ENCODE results near the gene LONP1. TPM values are rescaled to one million over a fixed set of nuclear protein-coding genes. Genes with fewer than 3 reads are reported as not detected.

Gene LONP1
- total and polyA plus RNA-seq, 2 of the 8 experiments (the other 6 are each of a cell fraction or from before 2014, with no cell fraction given) = 98.1 to 117 TPM

DNA sequence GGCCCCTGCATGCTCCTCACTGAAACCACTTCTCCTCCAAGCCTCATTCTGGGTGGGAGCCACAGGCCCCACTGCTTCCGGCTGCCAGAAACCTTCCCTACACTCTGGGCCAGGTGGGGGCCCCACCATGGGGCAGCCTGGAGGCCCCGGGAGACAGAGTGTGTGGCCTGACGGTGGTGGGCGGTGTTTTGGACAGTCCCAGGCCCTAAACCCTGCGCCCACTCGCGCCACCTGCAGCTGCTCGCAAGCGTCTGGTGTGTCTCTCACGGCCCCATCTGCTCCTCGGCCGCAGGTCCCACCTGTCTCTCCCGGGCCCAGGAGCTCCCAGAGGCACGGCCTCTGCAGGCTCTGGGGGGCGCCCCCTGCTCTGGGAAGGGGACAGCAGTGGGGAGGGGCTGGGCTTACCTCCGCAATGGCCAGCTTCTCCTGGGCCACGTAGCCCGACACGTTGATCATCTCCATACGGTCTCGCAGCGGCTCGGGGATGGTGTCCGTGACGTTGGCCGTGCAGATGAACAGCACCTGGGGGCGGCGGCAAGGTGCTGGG is 24.2 kb downstream of the LONP1 start:
- no peak overlapping the region for H2BK120ac ChIP-seq (replicated peaks; ENCODE audit: low read depth, low read length)
- FAIRE-seq = no peak
- H3K23me2 ChIP-seq (ENCODE audit: low read depth, low read length) = peaks cover 2% of the 10 kb centered on the region; the same call in 1 of the 2 replicates
- no peak overlapping the region for H3K4me2 ChIP-seq (ENCODE audit: insufficient read depth in 1 of 2, low read depth in 2 of 2, low read length in 2 of 2)
- H2BK5ac ChIP-seq (ENCODE audit: low read depth, low read length) = no peak overlapping the region
- TF ChIP-seq POLR2AphosphoS5 (IDR thresholded peaks at IDR 0.05; ENCODE audit: low read depth, low read length) (peak; percentile 60; the same call in 1 of the 2 replicates), KDM1A (IDR thresholded peaks at IDR 0.05; ENCODE audit: borderline replicate concordance, low read length) (no peak), SP4 (IDR thresholded peaks at IDR 0.05; ENCODE audit: low read length) (no peak)
- H2AFZ ChIP-seq (ENCODE audit: low read length) = no peak overlapping the region
- H2BK15ac ChIP-seq (ENCODE audit: low read length) = no peak overlapping the region
- no peak overlapping the region for H3K18ac ChIP-seq (ENCODE audit: extremely low read depth, low read length)
- no peak overlapping the region for H3K4me3 ChIP-seq (ENCODE audit: extremely low read depth in 1 of 4, insufficient read depth in 2 of 4, low read depth in 3 of 4, low read length in 4 of 4)
- H3K27me3 ChIP-seq (replicated peaks in 1 of 4; ENCODE audit: control insufficient read depth in 3 of 4, extremely low read depth in 1 of 4, insufficient read depth in 3 of 4, low read length in 3 of 4) = no peaks in the 10 kb centered on the region
- H4K20me1 ChIP-seq (replicated peaks in 1 of 2; ENCODE audit: control insufficient read depth in 1 of 2, insufficient read depth in 2 of 2, low read length in 2 of 2) = peaks cover 45 to 48% of the 10 kb centered on the region in 2 experiments
- H2BK20ac ChIP-seq (ENCODE audit: low read length) = no peak overlapping the region
- H3K4ac ChIP-seq (replicated peaks; ENCODE audit: insufficient read length, low read depth, low read length) = no peak overlapping the region
- H3K4me1 ChIP-seq (replicated peaks in 1 of 4; ENCODE audit: control insufficient read depth in 3 of 4, insufficient read depth in 4 of 4, low read length in 3 of 4) = no peaks in the 10 kb centered on the region; a peak in 1 of 7 replicates
- no peak overlapping the region for H4K5ac ChIP-seq (ENCODE audit: insufficient read length, low read depth, low read length)
- POLR2A ChIA-PET (ENCODE audit: partially characterized antibody) = interaction anchor here (1.0 to 15.6 kb wide), 5 partner anchors 9 to 94 kb away, joined by 3 to 620 read pairs (median 10); partner anchors contain the start of genes CATSPERD and LONP1
- 88% methylated on average over 27 of the region's 28 CpGs; no CpG with 5 or more reads in 1 of the 2 experiments for WGBS, 2 experiments (ENCODE audit: extremely low coverage in 1 of 2, insufficient coverage in 1 of 2, insufficient read length in 1 of 2, insufficient replicate concordance in 2 of 2, low coverage in 1 of 2, low lambda C conversion rate in 2 of 2, missing lambda C conversion rate in 1 of 2)
- no peak overlapping the region; the same call in none of the 2 replicates for H4K8ac ChIP-seq (ENCODE audit: extremely low read depth, insufficient read depth, low read length)
- H3K79me2 ChIP-seq (ENCODE audit: control insufficient read depth in 1 of 2, insufficient read depth in 2 of 2, low read length in 2 of 2) = peaks cover 5 to 33% of the 10 kb centered on the region in 2 experiments
- H3K23ac ChIP-seq (ENCODE audit: insufficient read length) = no peak overlapping the region
- peaks cover 47 to 87% (median 76%) of the 10 kb centered on the region in 4 experiments for H3K36me3 ChIP-seq (ENCODE audit: control insufficient read depth in 2 of 4, insufficient read depth in 4 of 4, low read length in 3 of 4)
- H3K27ac ChIP-seq (ENCODE audit: low read depth, low read length) = no peak overlapping the region
- H3K9me3 ChIP-seq (ENCODE audit: insufficient read depth in 2 of 2, low read depth in 1 of 2, low read length in 1 of 2) = no peaks in the 10 kb centered on the region
- H2AK5ac ChIP-seq (ENCODE audit: low read depth, low read length) = no peak overlapping the region
- no peak overlapping the region for H4K91ac ChIP-seq (replicated peaks; ENCODE audit: insufficient read length, low read length)
- peak in 1 of 2 experiments; percentile 55 for DNase-seq (ENCODE audit: low read depth in 1 of 2, low spot score in 2 of 2)
- CTCF ChIA-PET (ENCODE audit: partially characterized antibody) = interaction anchor here (1.6 to 1.8 kb wide), 2 partner anchors 25 to 98 kb away, joined by 4 to 5 read pairs; partner anchors contain the start of genes CATSPERD and LONP1
- H2BK12ac ChIP-seq (ENCODE audit: low read depth, low read length) = no peak overlapping the region
- no peak overlapping the region for H3K9ac ChIP-seq (replicated peaks in 1 of 4; ENCODE audit: extremely low read depth in 1 of 4, low read depth in 3 of 4, low read length in 3 of 4)
- H3K79me1 ChIP-seq (ENCODE audit: low read depth, low read length) = peaks cover 6% of the 10 kb centered on the region
- H3K56ac ChIP-seq (replicated peaks; ENCODE audit: insufficient read length, low read depth, low read length) = no peak overlapping the region
- H3K14ac ChIP-seq (ENCODE audit: insufficient read length) = no peak overlapping the region

Measured in H1 (cell line).